ENCODE data around the gene OLIG3. TPM values are rescaled to one million over a fixed set of nuclear protein-coding genes. Genes with fewer than 3 reads are reported as not detected.

Gene OLIG3
- total RNA-seq, 4 donors from 2014 or later, result not detected

DNA sequence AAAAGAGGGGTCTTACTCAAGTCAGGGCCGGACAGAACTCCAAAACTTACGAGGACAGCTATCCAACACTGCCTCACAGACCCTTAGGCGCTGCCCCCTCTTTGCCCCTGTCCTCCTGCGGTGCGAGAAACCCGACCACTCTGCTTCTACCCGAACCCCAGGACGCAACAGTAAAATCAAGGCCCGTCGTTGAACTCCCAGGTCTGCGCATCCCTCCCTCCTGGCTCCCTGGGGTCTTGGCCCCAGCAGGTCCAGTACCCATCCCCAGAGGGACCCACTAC, 6.4 kb downstream of the OLIG3 start:
- Histone ChIP-seq H3K36me3 (no peaks in the 10 kb centered on the region), H3K4me1 (peaks cover 0 to 27% (median 9%) of the 10 kb centered on the region in 4 donors), H3K27ac (no peak overlapping the region), H3K27me3 (peaks cover 2 to 98% of the 10 kb centered on the region in 2 donors), H3K4me3 (no peak overlapping the region), H3K9me3 (peaks cover 0 to 2% (median 0%) of the 10 kb centered on the region in 4 donors)
- WGBS, 2 donors, result 4 to 7% methylated on average over 9 of the region's 11 CpGs
- DNase-seq (ENCODE audit: low spot score in 2 of 2), result no peak
- TF ChIP-seq, protein P1, sequence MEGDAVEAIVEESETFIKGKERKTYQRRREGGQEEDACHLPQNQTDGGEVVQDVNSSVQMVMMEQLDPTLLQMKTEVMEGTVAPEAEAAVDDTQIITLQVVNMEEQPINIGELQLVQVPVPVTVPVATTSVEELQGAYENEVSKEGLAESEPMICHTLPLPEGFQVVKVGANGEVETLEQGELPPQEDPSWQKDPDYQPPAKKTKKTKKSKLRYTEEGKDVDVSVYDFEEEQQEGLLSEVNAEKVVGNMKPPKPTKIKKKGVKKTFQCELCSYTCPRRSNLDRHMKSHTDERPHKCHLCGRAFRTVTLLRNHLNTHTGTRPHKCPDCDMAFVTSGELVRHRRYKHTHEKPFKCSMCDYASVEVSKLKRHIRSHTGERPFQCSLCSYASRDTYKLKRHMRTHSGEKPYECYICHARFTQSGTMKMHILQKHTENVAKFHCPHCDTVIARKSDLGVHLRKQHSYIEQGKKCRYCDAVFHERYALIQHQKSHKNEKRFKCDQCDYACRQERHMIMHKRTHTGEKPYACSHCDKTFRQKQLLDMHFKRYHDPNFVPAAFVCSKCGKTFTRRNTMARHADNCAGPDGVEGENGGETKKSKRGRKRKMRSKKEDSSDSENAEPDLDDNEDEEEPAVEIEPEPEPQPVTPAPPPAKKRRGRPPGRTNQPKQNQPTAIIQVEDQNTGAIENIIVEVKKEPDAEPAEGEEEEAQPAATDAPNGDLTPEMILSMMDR (IDR thresholded peaks at IDR 0.05), result no peak
- TF ChIP-seq EP300 (IDR thresholded peaks at IDR 0.05) (no peak), POLR2A (IDR thresholded peaks at IDR 0.05) (no peak)

DNA sequence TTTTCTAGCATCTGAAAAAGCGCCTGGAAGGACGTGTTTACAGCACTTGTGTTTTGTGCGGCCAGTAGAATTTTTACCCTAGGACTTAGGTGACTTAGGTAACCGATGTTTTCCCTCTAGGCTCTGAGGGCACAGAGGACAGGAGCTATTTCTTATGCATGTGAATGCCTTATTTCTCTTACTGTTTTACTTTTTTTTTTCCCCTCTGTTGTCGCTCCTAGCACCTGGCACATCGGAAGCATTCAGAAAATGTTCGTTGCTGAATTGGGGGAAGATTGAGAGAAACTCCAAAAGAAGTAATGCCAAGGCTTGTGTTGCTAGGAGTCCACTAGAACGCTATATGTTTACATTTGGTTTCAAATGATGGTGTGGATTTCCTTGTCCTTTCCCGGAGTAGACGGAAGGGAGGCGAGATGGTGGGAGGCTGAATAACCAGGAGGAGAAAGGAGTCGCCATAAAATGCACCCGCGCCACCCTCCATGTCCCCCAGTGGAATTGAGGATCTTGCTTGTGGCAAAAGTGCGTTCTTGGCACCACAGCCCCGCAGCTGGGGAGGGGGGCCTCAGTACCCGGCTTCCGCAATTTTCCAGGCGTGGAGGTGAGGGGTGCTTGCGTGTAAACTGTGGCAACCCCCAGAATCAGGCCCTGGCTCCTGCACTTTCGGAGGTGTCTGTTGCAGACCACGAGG, 6.9 kb downstream of the OLIG3 start:
- no peak for TF ChIP-seq EP300 (IDR thresholded peaks at IDR 0.05)
- TF ChIP-seq POLR2A (IDR thresholded peaks at IDR 0.05), result no peak
- TF ChIP-seq, protein P1 (IDR thresholded peaks at IDR 0.05), result no peak
- Histone ChIP-seq H3K36me3 (no peaks in the 10 kb centered on the region), H3K9me3 (peaks cover 0 to 6% (median 0%) of the 10 kb centered on the region in 4 donors), H3K4me3 (no peak overlapping the region), H3K27me3 (peaks cover 2 to 98% of the 10 kb centered on the region in 2 donors), H3K27ac (no peak overlapping the region), H3K4me1 (peaks cover 0 to 26% (median 9%) of the 10 kb centered on the region in 4 donors)
- no peak for DNase-seq (ENCODE audit: low spot score in 2 of 2)
- WGBS, 2 donors, result 6 to 7% methylated on average over 18 to 22 of the region's 22 CpGs

DNA sequence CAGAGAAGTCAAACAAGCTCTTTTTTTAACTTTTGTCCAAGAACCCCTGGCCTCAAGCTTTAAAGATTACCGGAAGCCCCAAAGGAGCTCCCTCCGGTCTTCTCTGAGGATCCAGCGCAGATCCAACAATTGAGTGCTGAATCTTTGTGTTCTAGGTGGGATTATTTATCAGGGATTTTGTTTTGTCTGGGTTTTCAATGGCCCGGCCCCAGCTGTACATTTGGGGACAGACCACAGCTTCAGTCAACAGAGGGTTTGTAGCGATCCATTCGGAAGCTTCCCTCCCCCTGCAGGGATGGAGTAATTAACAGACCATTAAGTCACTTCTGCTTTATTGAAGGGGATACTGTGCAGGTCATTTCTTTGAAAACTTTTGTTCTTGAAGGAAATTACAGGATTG, 7.8 kb downstream of the OLIG3 start:
- Histone ChIP-seq H3K4me3 (no peak overlapping the region), H3K27ac (no peak overlapping the region), H3K4me1 (peaks cover 0 to 26% (median 9%) of the 10 kb centered on the region in 4 donors), H3K27me3 (peaks cover 2 to 95% of the 10 kb centered on the region in 2 donors), H3K9me3 (peaks cover 0 to 6% (median 0%) of the 10 kb centered on the region in 4 donors), H3K36me3 (no peaks in the 10 kb centered on the region)
- 7 to 13% methylated on average over 6 of the region's 6 CpGs for WGBS, 2 donors
- DNase-seq (ENCODE audit: low spot score in 2 of 2), result no peak
- TF ChIP-seq EP300 (IDR thresholded peaks at IDR 0.05) (no peak), POLR2A (IDR thresholded peaks at IDR 0.05) (no peak)
- TF ChIP-seq, protein P1 (IDR thresholded peaks at IDR 0.05), result no peak

DNA sequence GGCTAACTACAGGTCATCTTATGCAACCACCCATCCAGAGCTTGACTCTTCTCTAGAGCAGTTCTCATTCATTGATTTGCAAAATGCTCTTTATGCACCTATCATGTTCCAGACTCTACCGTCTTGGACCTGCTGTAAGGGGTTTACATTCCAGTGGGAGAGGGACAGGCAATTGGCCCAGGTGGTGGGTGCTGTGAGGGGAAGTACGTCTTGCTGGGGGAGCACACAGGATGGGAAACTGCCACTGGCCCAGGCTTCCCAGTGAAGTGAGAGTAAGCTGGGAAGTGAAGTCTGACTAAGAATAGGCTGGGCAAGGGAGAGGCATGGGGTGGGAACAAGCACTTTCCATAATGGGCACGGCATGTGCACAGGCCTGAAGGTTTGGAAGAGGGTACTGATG, 13.8 kb downstream of the OLIG3 start:
- Histone ChIP-seq H3K36me3 (no peaks in the 10 kb centered on the region), H3K4me1 (no peaks in the 10 kb centered on the region), H3K9me3 (peaks cover 0 to 6% (median 0%) of the 10 kb centered on the region in 4 donors), H3K27ac (no peak overlapping the region), H3K4me3 (no peak overlapping the region), H3K27me3 (peaks cover 0 to 46% of the 10 kb centered on the region in 2 donors)
- TF ChIP-seq POLR2A (IDR thresholded peaks at IDR 0.05), result no peak
- 61 to 65% methylated on average over 3 of the region's 3 CpGs for WGBS, 2 donors
- DNase-seq (ENCODE audit: low spot score in 2 of 2), result no peak

DNA sequence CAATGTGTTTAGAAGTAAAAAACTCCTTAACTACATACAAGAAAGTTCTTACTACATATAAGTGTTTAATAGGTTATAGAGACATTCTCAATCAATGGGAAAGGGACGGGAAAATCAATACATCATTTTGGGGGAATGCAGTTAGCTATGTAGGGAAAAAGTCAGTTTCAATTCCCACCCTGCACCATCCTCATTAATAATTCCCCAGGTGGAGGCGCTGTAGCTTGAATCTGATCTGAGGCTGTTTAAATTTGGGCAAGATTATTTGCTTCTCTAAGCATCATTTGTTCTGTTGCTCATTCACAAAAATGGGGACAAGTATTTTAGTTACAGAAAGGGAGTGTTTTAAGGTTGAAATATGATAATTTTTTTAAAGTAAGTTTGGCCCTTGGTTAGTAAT, 19.1 kb downstream of the OLIG3 start:
- H3K36me3 ChIP-seq, result no peaks in the 10 kb centered on the region
- H3K4me3 ChIP-seq, result no peak overlapping the region
- H3K27ac ChIP-seq, result no peak overlapping the region
- DNase-seq (ENCODE audit: low spot score in 2 of 2), result no peak
- H3K27me3 ChIP-seq, result peaks cover 0 to 29% of the 10 kb centered on the region in 2 donors
- TF ChIP-seq POLR2A (IDR thresholded peaks at IDR 0.05) (no peak), EP300 (IDR thresholded peaks at IDR 0.05) (no peak)
- TF ChIP-seq, protein P1 (IDR thresholded peaks at IDR 0.05), result no peak
- 59 to 63% methylated on average over 2 of the region's 2 CpGs for WGBS, 2 donors
- no peaks in the 10 kb centered on the region for H3K4me1 ChIP-seq
- no peaks in the 10 kb centered on the region for H3K9me3 ChIP-seq

Data from tibial nerve (tissue), 4 donors.